GM23338 (cell line): ENCODE results near the gene LRIT1. TPM values are rescaled to one million over a fixed set of nuclear protein-coding genes. Genes with fewer than 3 reads are reported as not detected.

ENCODE experiments used
- ATAC-seq: fragments of 200-7000 bp; cut with Tn5 transposase; 3 replicates; pipeline ENCODE4 v1.9.1; 2020
- DNase-seq: peaks from one replicate; pipeline ENCODE4 v3.0.0-alpha.2; 2015; ENCODE audit warnings: low spot score
- H2AFZ ChIP-seq: fragments of 200-600 bp; sonication (generic); 2 replicates; pipeline ENCODE4 v1.8.0; 2016; ENCODE audit warnings: antibody characterized with exemption, mild to moderate bottlenecking, moderate library complexity
- H3F3A ChIP-seq: fragments of 200-600 bp; sonication (generic); replicated peaks from 2 replicates; pipeline ENCODE4 v1.8.0; 2017; ENCODE audit warnings: antibody characterized with exemption, mixed run types, low read depth
- H3K27ac ChIP-seq: fragments of 200-600 bp; sonication (generic); 2 replicates; pipeline ENCODE4 v1.6.1; 2016; ENCODE audit warnings: low read depth
- H3K27me3 ChIP-seq: fragments of 200-600 bp; sonication (generic); 2 replicates; pipeline ENCODE4 v1.8.0; 2016; ENCODE audit warnings: mild to moderate bottlenecking, mixed run types, moderate library complexity; ENCODE audit not compliant: insufficient read depth
- H3K36me3 ChIP-seq: fragments of 200-600 bp; sonication (generic); 2 replicates; pipeline ENCODE4 v1.8.0; 2016; ENCODE audit warnings: mild to moderate bottlenecking; ENCODE audit not compliant: insufficient read depth
- H3K4me1 ChIP-seq: fragments of 200-600 bp; sonication (generic); 2 replicates; pipeline ENCODE4 v1.8.0; 2016; ENCODE audit warnings: mild to moderate bottlenecking, moderate library complexity; ENCODE audit not compliant: insufficient read depth
- H3K4me2 ChIP-seq: fragments of 200-600 bp; sonication (generic); 2 replicates; pipeline ENCODE4 v1.7.1; 2017; ENCODE audit warnings: mixed run types
- H3K4me3 ChIP-seq: fragments of 200-600 bp; sonication (generic); 2 replicates; pipeline ENCODE4 v1.6.1; 2016; ENCODE audit warnings: mixed run types
- H3K79me2 ChIP-seq: fragments of 200-600 bp; sonication (generic); replicated peaks from 2 replicates; pipeline ENCODE4 v1.8.0; 2017; ENCODE audit warnings: mild to moderate bottlenecking; ENCODE audit not compliant: insufficient read depth
- H3K9me2 ChIP-seq: fragments of 200-600 bp; sonication (generic); 2 replicates; pipeline ENCODE4 v1.8.0; 2017; ENCODE audit not compliant: insufficient read depth
- H4K20me1 ChIP-seq: fragments of 200-600 bp; sonication (generic); replicated peaks from 2 replicates; pipeline ENCODE4 v1.8.0; 2017; ENCODE audit warnings: mild to moderate bottlenecking; ENCODE audit not compliant: insufficient read depth
- H3K27ac Mint-ChIP-seq: 2 replicates; pipeline ENCODE4 v1.8.0; 2020; ENCODE audit warnings: inconsistent platforms, mild to moderate bottlenecking, moderate library complexity, mixed read lengths
- H3K27me3 Mint-ChIP-seq: 3 replicates; pipeline ENCODE4 v1.8.0; 2022; ENCODE audit warnings: low read depth, mild to moderate bottlenecking, moderate library complexity, mixed read lengths, inconsistent platforms; ENCODE audit not compliant: insufficient read depth, poor library complexity
- H3K36me3 Mint-ChIP-seq: 3 replicates; pipeline ENCODE4 v1.8.0; 2021; ENCODE audit warnings: low read depth, mild to moderate bottlenecking, inconsistent platforms, moderate library complexity, mixed read lengths
- H3K4me1 Mint-ChIP-seq: 3 replicates; pipeline ENCODE4 v1.8.0; 2020; ENCODE audit warnings: mild to moderate bottlenecking, inconsistent platforms, mixed read lengths
- H3K4me3 Mint-ChIP-seq: 3 replicates; pipeline ENCODE4 v1.8.0; 2021; ENCODE audit warnings: moderate library complexity, mild to moderate bottlenecking, inconsistent platforms, mixed read lengths
- H3K9me3 Mint-ChIP-seq: 3 replicates; pipeline ENCODE4 v1.8.0; 2020; ENCODE audit warnings: moderate library complexity, mild to moderate bottlenecking, inconsistent platforms, mixed read lengths
- EZH2 ChIP-seq: fragments of 200-600 bp; sonication (generic); IDR thresholded peaks from one replicate; pipeline ENCODE4 v1.8.0; 2017; ENCODE audit warnings: antibody characterized with exemption, mild to moderate bottlenecking, low read depth; ENCODE audit not compliant: unreplicated experiment
- NANOG ChIP-seq: IDR thresholded peaks from 2 replicates; pipeline ENCODE4 v1.6.1; 2016; ENCODE audit warnings: antibody characterized with exemption, borderline replicate concordance
- POLR2AphosphoS5 ChIP-seq: IDR thresholded peaks from 2 replicates; pipeline ENCODE4 v1.6.1; 2016; ENCODE audit warnings: antibody characterized with exemption, low read depth
- REST ChIP-seq: IDR thresholded peaks from one replicate; pipeline ENCODE4 v1.6.1; 2018; ENCODE audit warnings: antibody characterized with exemption; ENCODE audit not compliant: unreplicated experiment
- STAT1 ChIP-seq: IDR thresholded peaks from one replicate; pipeline ENCODE4 v1.6.1; 2016; ENCODE audit warnings: antibody characterized with exemption; ENCODE audit not compliant: unreplicated experiment
- polyA plus RNA-seq: library from polyadenylated mRNA; unstranded; fragments of >200 nt; fragmentation: Nextera tagmentation; extraction: Ambion mirVana; gene quantifications from 2 replicates; pipeline ENCODE4 v1.2.1, GENCODE V29; 2016
- total RNA-seq: library from RNA; depleted of rRNA; stranded (reverse); fragments of >200 nt; shearing (Covaris generic); gene quantifications from 2 replicates; pipeline ENCODE4 v1.2.3, GENCODE V29; 2014
- TF ChIP-seq, protein P1 (sequence below), 2 experiments: fragments of 200-600 bp in 1 of 2; sonication (generic) in 1 of 2; conservative IDR thresholded peaks; 2 replicates each; pipeline versions ENCODE4 v1.5.1 to v1.6.1; 2016 to 2017; ENCODE audit warnings: antibody characterized with exemption in 2 of 2, low read depth in 2 of 2, mild to moderate bottlenecking in 2 of 2, moderate library complexity in 1 of 2

The LRIT1 gene
- total and polyA plus RNA-seq, 2 experiments from 2014 or later, result 0.07 TPM; not detected in 1

DNA sequence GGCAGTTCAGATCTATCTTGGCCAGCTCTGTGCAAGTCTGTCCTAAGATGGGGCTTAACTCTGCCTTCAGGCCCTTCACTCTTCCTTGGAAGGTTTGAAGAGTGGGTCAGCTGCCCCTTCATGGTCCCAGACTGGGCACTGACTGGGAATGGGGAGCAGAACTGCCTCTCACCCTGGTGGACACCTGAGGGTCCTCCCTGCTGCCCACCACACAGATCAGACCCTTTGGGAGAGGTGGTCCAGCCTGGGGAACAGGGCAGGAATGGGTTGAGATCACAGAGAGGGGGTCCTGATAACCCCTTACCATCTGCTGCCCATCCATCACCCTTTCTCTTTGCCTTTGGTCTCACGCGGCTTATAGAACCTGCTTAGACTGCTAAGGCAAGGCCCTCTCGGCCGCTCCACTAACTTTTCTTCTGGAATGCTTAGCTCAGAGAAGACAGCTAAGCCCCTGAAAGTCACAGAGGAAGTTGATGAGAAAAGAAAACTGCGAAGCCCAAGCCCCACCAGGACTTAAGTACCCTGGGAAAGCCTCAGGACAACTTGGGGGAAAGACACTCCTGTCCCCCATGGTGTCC is 47.4 kb downstream of the LRIT1 start:
- ATAC-seq (no peak; the same call in 2 of the 3 replicates), DNase-seq (no peak)
- no peaks in the 10 kb centered on the region for H3K36me3 ChIP-seq
- H3K79me2 ChIP-seq, result no peaks in the 10 kb centered on the region
- Mint-ChIP-seq H3K4me3 (peak overlapping the region; percentile 72), H3K27me3 (peaks cover 40% of the 10 kb centered on the region), H3K27ac (no peak overlapping the region), H3K4me1 (peaks cover 5% of the 10 kb centered on the region), H3K36me3 (no peaks in the 10 kb centered on the region), H3K9me3 (no peaks in the 10 kb centered on the region)
- H2AFZ ChIP-seq, result peak overlapping the region; percentile 98
- no peak for TF ChIP-seq POLR2AphosphoS5
- TF ChIP-seq, protein P1, sequence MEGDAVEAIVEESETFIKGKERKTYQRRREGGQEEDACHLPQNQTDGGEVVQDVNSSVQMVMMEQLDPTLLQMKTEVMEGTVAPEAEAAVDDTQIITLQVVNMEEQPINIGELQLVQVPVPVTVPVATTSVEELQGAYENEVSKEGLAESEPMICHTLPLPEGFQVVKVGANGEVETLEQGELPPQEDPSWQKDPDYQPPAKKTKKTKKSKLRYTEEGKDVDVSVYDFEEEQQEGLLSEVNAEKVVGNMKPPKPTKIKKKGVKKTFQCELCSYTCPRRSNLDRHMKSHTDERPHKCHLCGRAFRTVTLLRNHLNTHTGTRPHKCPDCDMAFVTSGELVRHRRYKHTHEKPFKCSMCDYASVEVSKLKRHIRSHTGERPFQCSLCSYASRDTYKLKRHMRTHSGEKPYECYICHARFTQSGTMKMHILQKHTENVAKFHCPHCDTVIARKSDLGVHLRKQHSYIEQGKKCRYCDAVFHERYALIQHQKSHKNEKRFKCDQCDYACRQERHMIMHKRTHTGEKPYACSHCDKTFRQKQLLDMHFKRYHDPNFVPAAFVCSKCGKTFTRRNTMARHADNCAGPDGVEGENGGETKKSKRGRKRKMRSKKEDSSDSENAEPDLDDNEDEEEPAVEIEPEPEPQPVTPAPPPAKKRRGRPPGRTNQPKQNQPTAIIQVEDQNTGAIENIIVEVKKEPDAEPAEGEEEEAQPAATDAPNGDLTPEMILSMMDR (conservative IDR thresholded peaks at IDR 0.05; ENCODE audit: low read depth in 2 of 2), result no peak
- H3F3A ChIP-seq, result no peaks in the 10 kb centered on the region
- peaks cover 3% of the 10 kb centered on the region; the same call in 1 of the 2 replicates for H3K4me1 ChIP-seq
- H3K4me2 ChIP-seq, result peak overlapping the region; percentile 94
- peaks cover 40% of the 10 kb centered on the region for H3K27me3 ChIP-seq
- peak overlapping the region; percentile 78 for H3K4me3 ChIP-seq
- H3K27ac ChIP-seq, result no peak overlapping the region
- H3K9me2 ChIP-seq, result no peaks in the 10 kb centered on the region
- no peaks in the 10 kb centered on the region for H4K20me1 ChIP-seq

GRCh38 chr10:84193327-84193726 is 48.0 kb downstream of the LRIT1 start:
- H2AFZ ChIP-seq, result no peak overlapping the region
- peaks cover 3% of the 10 kb centered on the region; the same call in 1 of the 2 replicates for H3K4me1 ChIP-seq
- ATAC-seq (no peak), DNase-seq (no peak)
- no peaks in the 10 kb centered on the region for H3K9me2 ChIP-seq
- Mint-ChIP-seq H3K27me3 (peaks cover 40% of the 10 kb centered on the region), H3K36me3 (no peaks in the 10 kb centered on the region), H3K4me3 (no peak overlapping the region), H3K9me3 (no peaks in the 10 kb centered on the region), H3K27ac (no peak overlapping the region), H3K4me1 (peaks cover 5% of the 10 kb centered on the region)
- no peak overlapping the region for H3K4me2 ChIP-seq
- H3K36me3 ChIP-seq, result no peaks in the 10 kb centered on the region
- H3K79me2 ChIP-seq, result no peaks in the 10 kb centered on the region
- H3K27ac ChIP-seq, result no peak overlapping the region
- H3F3A ChIP-seq, result no peaks in the 10 kb centered on the region
- no peak overlapping the region for H3K4me3 ChIP-seq
- TF ChIP-seq POLR2AphosphoS5 (no peak), STAT1 (no peak)
- no peaks in the 10 kb centered on the region for H4K20me1 ChIP-seq
- H3K27me3 ChIP-seq, result peaks cover 40% of the 10 kb centered on the region

DNA sequence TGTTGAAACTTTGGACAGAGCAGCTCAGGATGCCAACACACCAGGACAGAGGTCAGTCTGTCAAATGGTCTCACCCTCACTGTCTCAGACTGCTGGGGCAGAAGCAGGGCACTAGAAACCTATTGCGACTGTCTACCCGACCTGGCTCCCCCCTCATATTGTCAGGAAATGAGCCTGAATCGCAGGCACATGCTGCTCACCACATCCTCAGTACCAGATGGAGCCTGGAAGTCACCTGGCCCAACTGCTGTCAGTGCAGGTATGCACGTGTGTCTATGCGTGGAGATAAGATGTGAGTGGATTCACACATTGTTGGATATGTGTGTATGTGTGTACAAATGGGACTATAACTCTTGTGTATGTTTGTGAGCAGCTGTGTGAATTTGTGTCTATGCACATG is 50.2 kb downstream of the LRIT1 start:
- DNase-seq (no peak), ATAC-seq (no peak)
- Histone ChIP-seq H3K9me2 (no peaks in the 10 kb centered on the region), H4K20me1 (no peaks in the 10 kb centered on the region), H3F3A (no peaks in the 10 kb centered on the region), H2AFZ (no peak overlapping the region), H3K4me1 (peaks cover 3% of the 10 kb centered on the region; the same call in 1 of the 2 replicates), H3K4me2 (no peak overlapping the region), H3K27ac (no peak overlapping the region), H3K4me3 (no peak overlapping the region), H3K79me2 (no peaks in the 10 kb centered on the region), H3K36me3 (no peaks in the 10 kb centered on the region), H3K27me3 (peaks cover 37% of the 10 kb centered on the region)
- Mint-ChIP-seq H3K4me3 (no peak overlapping the region), H3K9me3 (no peaks in the 10 kb centered on the region), H3K4me1 (peaks cover 5% of the 10 kb centered on the region), H3K27ac (no peak overlapping the region), H3K36me3 (no peaks in the 10 kb centered on the region), H3K27me3 (peaks cover 29% of the 10 kb centered on the region)
- TF ChIP-seq EZH2 (no peak), REST (no peak), NANOG (no peak), POLR2AphosphoS5 (no peak)
- TF ChIP-seq, protein P1 (conservative IDR thresholded peaks at IDR 0.05; ENCODE audit: low read depth in 2 of 2), result no peak
